Measurements from ENCODE around the gene GTF2H2C. TPM values are rescaled to one million over a fixed set of nuclear protein-coding genes. Genes with fewer than 3 reads are reported as not detected.
"Not testable (repeated sequence)": the region's sequence is repeated elsewhere in the genome, so short reads cannot be mapped to it uniquely, and the experiment has no call there.

Gene GTF2H2C
- polyA plus RNA-seq, 4 donors = 27.0 to 50.3 (median 38.9) TPM

DNA sequence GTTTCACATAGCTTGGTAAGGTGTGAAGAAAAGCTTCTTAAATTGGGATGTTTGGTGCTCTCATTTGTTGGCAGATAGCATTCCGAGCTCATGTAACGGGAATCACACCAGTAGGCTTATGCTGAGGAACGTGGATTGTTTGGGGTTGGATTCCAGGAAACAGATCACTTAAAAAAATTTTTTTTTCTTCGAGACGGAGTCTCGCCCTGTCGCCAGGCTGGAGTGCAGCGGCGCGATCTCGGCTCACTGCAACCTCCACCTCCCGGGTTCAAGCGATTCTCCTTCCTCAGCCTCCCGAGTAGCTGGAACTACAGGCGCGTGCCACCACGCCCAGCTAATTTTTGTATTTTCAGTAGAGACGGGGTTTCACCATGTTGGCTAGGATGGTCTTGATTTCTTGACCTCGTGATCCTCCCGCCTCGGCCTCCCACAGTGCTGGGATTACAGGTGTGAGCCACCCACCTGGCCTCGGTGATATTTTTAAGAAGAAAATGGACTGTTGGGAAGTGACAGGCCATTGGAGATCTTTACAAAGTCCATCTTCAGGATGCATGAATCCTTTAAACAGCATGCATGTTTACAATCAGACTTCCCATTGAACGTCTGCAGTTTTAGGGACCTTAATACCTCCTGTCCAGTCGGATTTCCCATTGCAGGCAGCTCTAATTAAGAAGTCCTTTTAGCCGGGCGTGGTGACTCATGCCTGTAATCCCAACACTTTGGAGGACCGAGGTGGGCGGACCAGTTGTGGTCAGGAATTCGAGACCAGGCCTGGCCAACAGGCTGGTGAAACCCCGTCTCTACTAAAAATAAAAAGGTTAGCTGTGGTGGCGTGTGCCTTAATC, 818 bp downstream of the GTF2H2C start:
- DNase-seq (ENCODE audit: low read depth in 4 of 4, low spot score in 3 of 4) = not testable (repeated sequence)

GRCh38 chr5:69566172-69566571, 6.2 kb downstream of the GTF2H2C start:
- not testable (repeated sequence) for DNase-seq (ENCODE audit: low read depth in 4 of 4, low spot score in 3 of 4)

DNA sequence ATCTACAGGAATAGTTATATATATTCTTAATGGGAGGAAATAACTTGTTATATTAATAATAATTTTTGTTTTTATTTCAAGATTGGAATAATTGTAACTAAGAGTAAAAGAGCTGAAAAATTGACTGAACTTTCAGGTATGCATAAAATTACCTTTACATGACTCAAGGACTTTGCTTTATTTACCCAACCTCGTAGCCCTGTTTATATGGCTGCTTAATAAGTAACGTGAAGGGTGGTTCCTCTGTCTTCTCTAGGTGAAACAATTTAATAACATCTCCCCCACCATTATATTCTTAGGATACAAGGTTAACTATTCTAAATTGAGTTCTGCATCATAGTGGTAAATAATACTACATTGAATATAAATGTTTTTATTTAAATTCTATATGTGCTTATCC, 8.1 kb downstream of the GTF2H2C start:
- not testable (repeated sequence) for DNase-seq (ENCODE audit: low read depth in 4 of 4, low spot score in 3 of 4)

GRCh38 chr5:69583356-69583755, 23.4 kb downstream of the GTF2H2C start:
- not testable (repeated sequence) for DNase-seq (ENCODE audit: low read depth in 4 of 4, low spot score in 3 of 4)

DNA sequence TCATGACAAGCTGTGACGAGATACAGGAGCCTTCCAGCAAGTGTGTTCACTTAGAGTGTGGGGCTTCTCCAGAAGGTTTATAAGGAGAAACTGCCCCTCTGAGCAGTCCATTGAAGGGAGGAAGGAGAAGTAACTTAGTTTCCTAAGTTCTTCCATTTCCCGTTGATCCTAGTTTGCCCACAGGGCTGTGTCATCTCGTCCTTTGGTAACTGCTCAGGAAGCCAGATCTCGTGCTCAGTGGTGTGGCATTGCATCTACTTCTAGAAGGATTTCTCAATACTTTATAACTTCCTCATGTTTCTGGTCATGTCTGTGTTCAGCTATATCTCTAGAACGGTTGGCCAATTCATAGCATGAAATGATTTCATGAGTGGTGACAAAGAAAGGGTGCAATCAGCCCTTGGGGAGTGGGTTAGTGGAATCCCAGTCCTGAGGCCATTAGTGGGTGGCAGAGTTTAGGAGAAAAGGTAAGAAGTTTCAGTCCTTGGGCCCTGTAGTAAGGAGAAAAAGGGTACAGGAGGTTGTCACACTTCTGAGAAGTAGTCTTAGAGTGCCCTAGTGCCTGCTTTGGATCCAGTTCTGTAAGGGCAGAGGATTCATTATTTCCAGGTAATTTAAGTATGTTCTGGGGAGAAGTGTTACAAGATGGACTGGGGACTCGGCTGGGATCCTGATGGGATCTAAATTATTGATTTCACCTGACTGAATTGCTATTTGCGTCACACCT, 36.3 kb downstream of the GTF2H2C start:
- DNase-seq (ENCODE audit: low read depth in 4 of 4, low spot score in 3 of 4) = not testable (repeated sequence)

GRCh38 chr5:69601947-69602346, 42.0 kb downstream of the GTF2H2C start:
- not testable (repeated sequence) for DNase-seq (ENCODE audit: low read depth in 4 of 4, low spot score in 3 of 4)

DNA sequence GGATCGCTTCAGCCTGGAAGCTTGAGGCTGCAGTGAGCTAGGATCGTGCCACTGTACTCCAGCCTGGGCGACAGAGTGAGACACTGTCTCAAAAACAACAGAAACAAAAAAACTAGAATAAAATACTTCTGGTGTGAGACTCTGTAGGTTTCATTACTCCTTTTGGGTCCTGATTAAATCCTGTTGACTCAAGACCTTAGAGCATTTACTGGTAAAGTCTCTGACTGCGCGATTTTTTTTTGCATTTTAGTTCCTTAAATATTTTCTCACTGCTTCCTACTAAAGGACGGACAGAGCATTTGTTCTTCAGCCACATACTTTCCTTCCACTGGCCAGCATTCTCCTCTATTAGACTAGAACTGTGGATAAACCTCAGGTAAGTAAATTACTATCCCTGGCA, 46.8 kb downstream of the GTF2H2C start:
- not testable (repeated sequence) for DNase-seq (ENCODE audit: low read depth in 4 of 4, low spot score in 3 of 4)

- not testable (repeated sequence) for DNase-seq (ENCODE audit: low read depth in 4 of 4, low spot score in 3 of 4)
Observed at GRCh38 chr5:69607750-69608149, 47.8 kb downstream of the GTF2H2C start.

- not testable (repeated sequence) for DNase-seq (ENCODE audit: low read depth in 4 of 4, low spot score in 3 of 4)
Observed at GRCh38 chr5:69608861-69609496, 49.0 kb downstream of the GTF2H2C start.

DNA sequence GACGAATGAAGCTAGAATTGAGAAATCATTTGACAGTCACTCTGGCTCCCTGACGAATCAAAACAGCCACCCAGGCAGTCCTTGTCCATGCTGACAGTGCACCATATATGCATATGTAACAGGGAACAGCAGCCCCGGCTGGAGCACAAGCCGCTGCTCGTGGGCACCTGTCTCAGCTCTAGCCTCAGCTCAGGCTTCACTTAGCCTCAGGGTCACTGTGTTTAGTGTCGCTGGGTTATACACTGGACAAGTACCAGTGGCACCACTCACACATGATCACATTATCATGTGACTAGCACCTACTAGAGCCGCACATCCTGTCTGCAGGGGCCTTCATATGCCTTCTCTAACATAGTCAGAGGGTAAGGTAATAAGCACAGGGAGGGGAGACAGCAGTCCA, 54.9 kb downstream of the GTF2H2C start:
- DNase-seq (ENCODE audit: low read depth in 4 of 4, low spot score in 3 of 4) = not testable (repeated sequence)

GRCh38 chr5:69631879-69632278, 71.9 kb downstream of the GTF2H2C start:
- not testable (repeated sequence) for DNase-seq (ENCODE audit: low read depth in 4 of 4, low spot score in 3 of 4)

Other genes starting within 250 kb of the GTF2H2C start
- gene CCDC125, start 227.4 kb upstream of the GTF2H2C start, polyA plus RNA-seq (ENCODE audit: insufficient read length in 4 of 4) = 10 to 100 TPM; 10.2 to 14.1 (median 11.3) TPM
- gene AK6, start 190.7 kb upstream of the GTF2H2C start, polyA plus RNA-seq (ENCODE audit: insufficient read length in 4 of 4) = 10 to 100 TPM; 68.2 to 91.5 (median 79.5) TPM
- gene TAF9, start 190.7 kb upstream of the GTF2H2C start, polyA plus RNA-seq (ENCODE audit: insufficient read length in 4 of 4) = 10 to 100 TPM; 50.9 to 63.5 (median 59.7) TPM
- gene RAD17, start 190.4 kb upstream of the GTF2H2C start, polyA plus RNA-seq (ENCODE audit: insufficient read length in 4 of 4) = 10 to 100 TPM; 37.1 to 44.4 (median 42.7) TPM
- 10 to 100 TPM; 24.4 to 31.4 (median 28.4) TPM for gene MARVELD2, start 145.1 kb upstream of the GTF2H2C start, polyA plus RNA-seq (ENCODE audit: insufficient read length in 4 of 4)
- gene OCLN, start 67.4 kb upstream of the GTF2H2C start, polyA plus RNA-seq (ENCODE audit: insufficient read length in 4 of 4) = 10 to 100 TPM; 32.2 to 48.3 (median 42.9) TPM